GM12892 (cell line): ENCODE data around the gene BTNL3.

Experiments used
- POLR2A ChIP-seq: IDR thresholded peaks from 2 replicates; pipeline ENCODE4 v1.6.1; 2011; ENCODE audit warnings: low read depth, low read length, control low read depth
- POLR2AphosphoS5 ChIP-seq: IDR thresholded peaks from 2 replicates; pipeline ENCODE4 v1.6.1; 2011; ENCODE audit warnings: low read depth, low read length, control low read depth

DNA sequence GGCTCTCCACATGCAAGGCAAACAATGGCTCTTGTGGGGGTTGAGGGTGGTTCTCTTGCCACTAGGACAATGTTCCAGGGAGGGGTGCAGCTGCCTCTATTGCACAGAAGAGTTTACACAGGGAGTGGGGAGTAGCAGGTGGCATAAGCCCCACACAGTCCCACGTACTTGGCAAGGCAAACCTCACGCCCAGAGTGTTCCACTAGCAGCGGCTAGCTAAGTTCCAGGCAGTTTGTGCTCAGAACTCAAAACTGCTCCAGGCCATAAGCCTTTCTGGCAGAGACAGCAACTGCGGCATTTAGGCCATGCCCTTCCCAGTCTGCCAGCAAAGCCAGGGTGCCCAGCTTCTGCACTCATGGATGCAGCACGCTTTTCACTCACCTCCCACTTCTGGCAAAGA lies 29.0 kb upstream of the BTNL3 start:
- TF ChIP-seq POLR2A, result no peak
- TF ChIP-seq POLR2AphosphoS5, result no peak
